ENCODE data around the gene PPP1R14B.

PPP1R14B gene

GRCh38 chr11:64209563-64209843, 37.2 kb downstream of the PPP1R14B start:
- Histone ChIP-seq H3K27me3 (ENCODE audit: insufficient read depth, poor library complexity, severe bottlenecking) (no peaks in the 10 kb centered on the region), H3K27ac (ENCODE audit: poor library complexity, severe bottlenecking) (no peak overlapping the region), H3K4me3 (ENCODE audit: severe bottlenecking) (no peak overlapping the region), H3K9me3 (ENCODE audit: severe bottlenecking) (no peaks in the 10 kb centered on the region), H3K4me1 (ENCODE audit: insufficient read depth, poor library complexity, severe bottlenecking) (no peaks in the 10 kb centered on the region), H3K36me3 (ENCODE audit: low read depth) (peaks cover 21% of the 10 kb centered on the region)
- DNase-seq (ENCODE audit: low spot score) (no peak), ATAC-seq (ENCODE audit: low read depth) (no peak)
- TF ChIP-seq CTCF (IDR thresholded peaks at IDR 0.05; ENCODE audit: poor library complexity, severe bottlenecking), result no peak

GRCh38 chr11:64208796-64209562, 37.8 kb downstream of the PPP1R14B start:
- H3K4me1 ChIP-seq (ENCODE audit: insufficient read depth, poor library complexity, severe bottlenecking), result no peaks in the 10 kb centered on the region
- H3K9me3 ChIP-seq (ENCODE audit: severe bottlenecking), result no peaks in the 10 kb centered on the region
- no peak for TF ChIP-seq CTCF (IDR thresholded peaks at IDR 0.05; ENCODE audit: poor library complexity, severe bottlenecking)
- H3K27me3 ChIP-seq (ENCODE audit: insufficient read depth, poor library complexity, severe bottlenecking), result no peaks in the 10 kb centered on the region
- no peak overlapping the region for H3K4me3 ChIP-seq (ENCODE audit: severe bottlenecking)
- peaks cover 25% of the 10 kb centered on the region for H3K36me3 ChIP-seq (ENCODE audit: low read depth)
- ATAC-seq (ENCODE audit: low read depth), result no peak
- no peak overlapping the region for H3K27ac ChIP-seq (ENCODE audit: poor library complexity, severe bottlenecking)
- DNase-seq (ENCODE audit: low spot score), result no peak

GRCh38 chr11:64208086-64208795, 38.5 kb downstream of the PPP1R14B start:
- Histone ChIP-seq H3K27me3 (ENCODE audit: insufficient read depth, poor library complexity, severe bottlenecking) (no peaks in the 10 kb centered on the region), H3K27ac (ENCODE audit: poor library complexity, severe bottlenecking) (no peak overlapping the region), H3K4me1 (ENCODE audit: insufficient read depth, poor library complexity, severe bottlenecking) (no peaks in the 10 kb centered on the region), H3K4me3 (ENCODE audit: severe bottlenecking) (no peak overlapping the region), H3K9me3 (ENCODE audit: severe bottlenecking) (no peaks in the 10 kb centered on the region), H3K36me3 (ENCODE audit: low read depth) (peaks cover 33% of the 10 kb centered on the region)
- no peak for TF ChIP-seq CTCF (IDR thresholded peaks at IDR 0.05; ENCODE audit: poor library complexity, severe bottlenecking)
- DNase-seq (ENCODE audit: low spot score) (no peak), ATAC-seq (ENCODE audit: low read depth) (no peak)

- H3K4me3 ChIP-seq (ENCODE audit: severe bottlenecking), result no peak overlapping the region
- ATAC-seq (ENCODE audit: low read depth) (no peak), DNase-seq (ENCODE audit: low spot score) (no peak)
- no peaks in the 10 kb centered on the region for H3K4me1 ChIP-seq (ENCODE audit: insufficient read depth, poor library complexity, severe bottlenecking)
- no peaks in the 10 kb centered on the region for H3K27me3 ChIP-seq (ENCODE audit: insufficient read depth, poor library complexity, severe bottlenecking)
- no peak overlapping the region for H3K27ac ChIP-seq (ENCODE audit: poor library complexity, severe bottlenecking)
- peaks cover 41% of the 10 kb centered on the region for H3K36me3 ChIP-seq (ENCODE audit: low read depth)
- H3K9me3 ChIP-seq (ENCODE audit: severe bottlenecking), result no peaks in the 10 kb centered on the region
- no peak for TF ChIP-seq CTCF (IDR thresholded peaks at IDR 0.05; ENCODE audit: poor library complexity, severe bottlenecking)
These were observed 39.3 kb downstream of the PPP1R14B start for GRCh38 chr11:64207256-64208085.
